GM04504 (cell line): ENCODE results near the gene SGCA.

ENCODE experiments used
- DNase-seq: peaks from one replicate; pipeline ENCODE4 v3.0.0-alpha.2; 2012; ENCODE audit warnings: low read depth

SGCA gene

DNA sequence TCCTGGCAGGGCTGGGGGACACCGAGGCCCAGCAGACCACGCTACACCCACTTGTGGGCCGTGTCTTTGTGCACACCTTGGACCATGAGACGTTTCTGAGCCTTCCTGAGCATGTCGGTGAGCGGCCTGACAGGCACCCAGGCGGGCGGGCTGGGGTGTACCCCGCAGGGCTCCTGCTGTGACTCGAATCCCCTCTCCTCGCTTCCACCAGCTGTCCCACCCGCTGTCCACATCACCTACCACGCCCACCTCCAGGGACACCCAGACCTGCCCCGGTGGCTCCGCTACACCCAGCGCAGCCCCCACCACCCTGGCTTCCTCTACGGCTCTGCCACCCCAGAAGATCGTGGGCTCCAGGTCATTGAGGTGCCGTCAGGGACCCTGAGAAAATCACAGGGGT lies 1.6 kb downstream of the SGCA start:
- no peak for DNase-seq

DNA sequence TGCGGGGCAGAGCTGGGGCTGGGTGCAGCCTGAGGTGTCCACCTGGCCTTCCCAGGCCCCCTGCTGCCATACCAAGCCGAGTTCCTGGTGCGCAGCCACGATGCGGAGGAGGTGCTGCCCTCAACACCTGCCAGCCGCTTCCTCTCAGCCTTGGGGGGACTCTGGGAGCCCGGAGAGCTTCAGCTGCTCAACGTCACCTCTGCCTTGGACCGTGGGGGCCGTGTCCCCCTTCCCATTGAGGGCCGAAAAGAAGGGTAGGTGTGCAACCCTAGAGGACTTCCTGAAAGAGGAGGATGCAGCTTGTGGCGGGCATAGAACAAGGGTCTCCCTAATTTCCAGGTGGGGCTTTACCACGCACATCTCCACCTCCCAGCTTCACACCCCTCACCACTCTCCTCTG lies 2.5 kb downstream of the SGCA start:
- no peak for DNase-seq

DNA sequence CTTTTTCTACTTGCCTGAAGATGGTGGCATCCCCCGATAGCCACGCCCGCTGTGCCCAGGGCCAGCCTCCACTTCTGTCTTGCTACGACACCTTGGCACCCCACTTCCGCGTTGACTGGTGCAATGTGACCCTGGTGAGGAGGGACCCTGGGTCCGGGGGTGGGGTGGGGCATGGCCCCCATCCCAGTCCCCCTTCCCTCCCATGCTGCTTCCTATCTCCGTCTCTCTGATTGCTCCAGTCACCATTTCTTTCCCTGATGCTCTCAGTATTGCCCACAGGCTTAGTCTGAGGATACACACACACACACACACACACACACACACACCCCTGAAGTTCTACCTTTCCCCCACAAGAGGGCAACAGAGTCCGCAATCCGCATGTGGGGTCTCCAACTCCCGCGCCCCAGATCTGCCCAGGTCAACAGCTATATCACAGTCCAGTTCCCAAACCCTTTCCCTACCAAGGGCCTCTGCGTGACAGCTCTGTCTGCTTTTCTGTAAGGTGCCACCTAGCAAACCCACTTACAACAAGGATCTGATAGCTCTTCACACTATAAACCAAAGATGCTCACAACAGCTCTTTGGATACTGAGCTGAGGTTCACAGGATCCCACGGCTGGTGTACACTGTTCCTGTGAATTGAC lies 3.4 kb downstream of the SGCA start:
- DNase-seq = no peak

DNA sequence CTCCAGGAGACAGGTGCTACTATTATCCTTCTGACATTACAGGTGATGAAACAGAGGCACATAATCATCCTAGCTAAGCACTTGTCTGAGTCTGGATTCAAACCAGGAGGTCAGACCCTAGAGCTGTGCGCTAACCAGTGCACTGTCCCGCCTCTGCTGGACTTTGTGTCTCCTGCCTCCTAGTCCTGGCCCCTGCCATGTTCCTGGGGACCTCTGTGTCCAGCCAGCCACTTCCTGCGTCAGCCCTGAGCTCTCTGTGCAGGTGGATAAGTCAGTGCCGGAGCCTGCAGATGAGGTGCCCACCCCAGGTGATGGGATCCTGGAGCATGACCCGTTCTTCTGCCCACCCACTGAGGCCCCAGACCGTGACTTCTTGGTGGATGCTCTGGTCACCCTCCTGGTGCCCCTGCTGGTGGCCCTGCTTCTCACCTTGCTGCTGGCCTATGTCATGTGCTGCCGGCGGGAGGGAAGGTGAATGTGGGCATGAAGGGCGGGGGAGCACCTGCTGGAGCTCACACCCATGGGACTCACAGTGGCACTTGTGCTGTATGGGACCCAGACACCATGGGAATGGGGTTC lies 4.2 kb downstream of the SGCA start:
- no peak for DNase-seq

GRCh38 chr17:50170662-50171370 lies 5.0 kb downstream of the SGCA start:
- no peak for DNase-seq

DNA sequence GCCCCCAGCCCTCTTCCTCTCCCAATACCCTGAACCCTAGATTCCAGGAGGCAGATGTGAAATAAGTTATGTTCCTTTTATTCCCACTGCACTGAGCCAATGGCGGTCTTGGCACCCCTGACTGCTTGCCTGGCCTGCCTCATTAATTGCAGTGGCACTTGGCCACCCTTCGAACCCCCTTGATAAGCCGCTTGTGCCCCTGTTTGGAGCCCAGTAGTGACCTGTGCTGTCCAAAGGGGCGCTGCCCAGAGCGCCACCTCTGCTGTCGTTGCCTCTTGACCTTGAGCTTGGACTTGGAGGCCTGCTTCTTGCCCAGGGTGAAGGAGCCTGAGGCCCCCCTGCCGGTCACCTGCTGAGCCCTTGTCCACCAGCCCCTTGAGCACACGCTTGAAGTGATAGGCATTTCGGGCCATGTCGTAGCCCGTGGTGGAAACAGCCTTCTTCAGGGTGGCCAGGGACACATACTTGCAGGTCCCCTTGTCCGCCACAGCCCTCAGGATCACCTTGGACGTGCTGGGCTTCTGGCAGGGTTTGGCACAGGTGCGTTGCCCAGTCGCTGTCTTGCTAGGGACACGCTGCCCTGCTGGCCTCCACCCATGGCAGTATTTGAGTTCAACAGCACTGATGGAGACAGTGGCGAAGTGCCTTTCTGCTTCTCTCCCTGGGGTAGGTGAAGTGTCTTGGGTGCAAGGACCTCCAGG lies 5.7 kb downstream of the SGCA start:
- no peak for DNase-seq

DNA sequence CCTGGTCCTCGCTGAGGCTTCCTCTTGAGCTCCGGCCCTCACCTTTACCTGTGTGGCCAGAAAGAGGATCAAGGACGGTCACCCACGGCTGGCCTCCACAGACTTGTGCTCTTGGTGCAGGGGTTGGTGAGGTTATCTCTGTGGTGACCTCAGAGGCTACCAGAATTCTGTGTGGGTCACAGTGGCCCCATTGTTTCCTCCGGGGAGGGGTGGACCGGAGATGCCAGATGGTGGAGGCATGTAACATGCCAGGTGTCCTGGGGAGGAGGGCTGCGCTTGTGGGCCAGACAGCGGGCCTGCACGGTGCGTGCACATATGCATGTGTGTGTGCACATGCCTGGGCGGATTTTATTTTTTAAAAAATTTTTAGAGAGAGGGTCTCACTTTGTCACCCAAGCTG lies 6.3 kb downstream of the SGCA start:
- no peak for DNase-seq

DNA sequence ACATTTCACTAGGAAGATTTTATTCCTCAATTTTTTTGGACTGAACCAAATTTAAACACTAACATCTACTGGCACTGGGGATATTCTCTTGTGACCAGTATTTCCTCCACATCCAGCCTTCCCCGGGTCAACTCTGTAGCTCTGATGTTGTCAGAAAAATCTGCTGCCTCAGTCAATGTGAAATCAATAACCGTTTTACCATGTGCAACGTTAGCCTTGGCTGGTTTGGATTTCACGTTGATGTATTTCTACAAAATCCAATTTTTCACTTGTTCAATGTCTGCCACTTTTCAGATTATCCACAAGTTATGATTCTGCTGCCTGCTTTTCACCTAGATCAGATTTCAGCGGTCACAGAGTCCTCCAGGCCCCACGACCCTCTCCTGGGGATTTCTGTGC lies 7.1 kb downstream of the SGCA start:
- DNase-seq = no peak

DNA sequence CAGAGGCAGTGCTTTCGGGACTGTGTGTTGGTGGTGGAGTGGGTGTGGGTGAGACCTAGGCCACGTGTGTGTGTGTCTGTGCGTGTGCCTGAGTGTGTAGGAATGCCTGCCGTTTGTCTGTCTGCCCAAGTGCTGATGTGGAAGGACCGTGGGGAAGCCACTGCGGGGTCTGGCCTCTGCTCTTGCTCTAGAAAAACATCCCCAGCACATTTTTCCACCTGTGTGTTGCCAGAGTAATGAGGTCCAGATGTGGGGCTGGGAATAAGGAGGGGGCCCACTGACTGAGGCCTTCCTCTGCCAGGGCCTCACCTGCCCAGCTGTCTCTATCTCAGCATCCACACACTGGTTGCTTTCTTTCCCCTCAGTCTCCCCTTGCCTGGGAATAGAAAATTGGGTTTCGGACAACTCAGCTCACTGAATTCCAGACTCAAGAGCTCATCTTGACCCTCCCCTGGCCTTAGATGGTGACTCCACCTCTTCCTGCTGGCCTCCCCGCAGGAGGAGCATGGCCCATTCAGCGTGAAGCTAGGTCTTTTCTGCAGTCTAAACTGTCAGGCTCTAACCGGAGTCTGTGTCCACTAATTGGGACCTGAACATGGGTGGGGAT lies 7.6 kb downstream of the SGCA start:
- DNase-seq = peak; percentile 85

DNA sequence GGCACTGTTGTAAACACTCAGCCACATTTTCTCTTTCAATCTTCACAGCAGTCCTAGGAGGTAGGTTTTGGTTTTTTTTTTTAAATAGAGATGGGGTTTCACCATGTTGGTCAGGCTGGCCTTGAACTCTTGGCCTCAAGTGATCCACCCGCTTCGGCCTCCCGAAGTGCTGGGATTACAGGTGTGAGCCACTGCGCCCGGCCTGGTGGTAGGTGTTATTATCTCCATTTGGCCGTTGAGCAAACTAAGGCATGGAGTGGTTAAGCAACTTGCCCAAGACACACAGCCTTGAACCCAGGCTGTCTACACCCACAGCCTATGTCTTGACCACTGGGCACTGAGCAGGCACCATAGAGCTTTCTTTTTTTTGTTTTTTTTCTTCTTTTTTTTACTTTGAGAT lies 8.6 kb downstream of the SGCA start:
- DNase-seq = no peak

GRCh38 chr17:50175035-50175807 lies 9.4 kb downstream of the SGCA start:
- no peak for DNase-seq

DNA sequence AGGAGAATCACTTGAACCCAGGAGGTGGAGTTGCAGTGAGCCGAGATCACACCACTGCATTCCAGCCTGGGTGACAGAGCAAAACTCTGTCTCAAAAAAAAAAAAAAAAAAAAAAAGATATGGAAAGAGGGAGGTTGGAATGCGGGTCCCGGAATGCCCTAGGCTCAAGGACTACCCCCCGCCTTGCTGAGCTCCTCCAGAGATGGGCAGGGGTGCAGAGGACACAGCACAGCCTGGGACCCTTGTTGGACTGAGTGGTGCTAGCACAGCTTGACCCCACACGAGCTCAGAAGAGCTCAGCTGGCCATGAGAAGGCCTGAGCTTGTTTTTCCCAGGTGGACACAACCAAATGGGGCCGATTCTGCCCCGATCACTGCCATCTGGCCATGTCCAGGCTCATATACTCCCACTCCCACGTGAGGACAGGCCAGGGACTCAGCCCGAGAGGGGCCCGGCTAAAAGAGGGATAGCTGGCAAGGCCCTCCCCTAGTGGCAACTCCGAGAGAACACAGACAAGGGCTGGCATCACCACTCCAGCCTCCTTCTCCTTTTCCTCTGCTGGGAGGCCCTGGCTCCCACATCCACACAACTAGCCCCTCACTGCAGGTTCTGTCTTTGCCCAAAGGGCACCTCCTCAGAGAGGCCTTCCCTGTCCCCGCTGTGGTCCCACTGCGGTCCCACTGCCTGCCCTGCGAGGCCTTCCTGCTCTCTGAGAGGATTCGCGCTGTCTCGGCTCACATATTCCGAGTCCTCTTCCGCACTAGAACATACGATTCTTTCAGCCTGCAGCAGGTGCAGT lies 11.0 kb downstream of the SGCA start:
- DNase-seq = no peak

GRCh38 chr17:50177476-50177875 lies 11.7 kb downstream of the SGCA start:
- no peak for DNase-seq

DNA sequence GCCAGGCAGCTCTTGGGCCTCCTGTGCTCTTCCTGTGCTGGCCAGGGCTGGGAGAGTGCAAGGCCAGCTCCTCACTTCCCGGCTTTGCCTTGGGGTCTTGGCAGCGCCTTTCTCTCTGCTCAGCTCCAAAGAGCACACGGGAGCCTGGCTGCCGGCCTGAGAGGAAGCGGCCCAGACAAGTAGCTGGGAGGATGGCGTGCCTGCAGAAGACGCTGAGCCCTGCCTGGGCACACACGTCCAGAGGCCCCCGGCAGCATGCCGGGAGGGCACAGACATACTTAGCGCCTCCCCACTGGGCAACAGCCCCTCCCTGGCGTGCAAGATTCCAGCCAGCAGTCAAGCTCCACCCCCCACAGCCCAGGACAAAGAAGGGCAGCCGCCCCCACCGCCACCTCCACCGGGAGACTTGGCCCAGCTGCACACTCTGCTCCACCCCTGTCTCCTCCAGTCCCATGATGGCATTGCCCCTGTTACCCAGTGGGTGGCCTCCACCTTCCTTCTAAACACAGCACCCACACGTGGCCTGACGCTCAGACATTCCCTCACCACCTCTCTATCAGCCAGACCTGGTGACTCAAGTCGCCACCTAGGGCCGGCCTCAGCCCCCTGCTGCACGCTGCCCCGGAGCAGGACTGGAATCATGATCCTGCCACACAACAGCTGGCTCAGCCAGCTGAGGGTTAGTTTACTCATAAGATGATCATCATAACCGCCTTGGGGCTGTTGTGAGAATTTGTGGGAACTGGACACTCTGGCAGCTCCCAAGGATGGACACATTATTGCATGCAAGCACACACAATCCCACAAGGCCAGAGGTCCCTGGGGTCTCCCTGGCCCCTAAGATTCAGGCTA lies 12.4 kb downstream of the SGCA start:
- DNase-seq = peak; percentile 96

DNA sequence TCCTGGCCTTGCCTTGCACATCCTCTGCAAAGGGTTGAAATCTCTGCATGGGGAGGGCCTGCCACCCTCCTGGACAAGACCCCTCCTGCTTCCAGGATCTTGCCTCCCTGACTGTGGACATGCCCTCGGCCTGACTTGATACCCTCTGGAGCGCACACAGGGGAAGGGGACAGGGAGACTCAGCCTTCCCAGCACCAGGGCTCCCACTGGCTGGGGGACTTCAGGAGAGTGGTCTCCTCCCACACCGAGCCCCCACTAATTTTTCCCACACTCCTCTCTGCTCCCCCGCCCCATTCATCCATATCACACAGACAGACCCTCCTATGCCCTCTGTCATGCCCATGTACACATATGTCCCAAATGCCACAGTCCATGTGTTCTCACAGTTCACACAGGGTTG lies 14.3 kb downstream of the SGCA start:
- no peak for DNase-seq

GRCh38 chr17:50180620-50181019 lies 14.8 kb downstream of the SGCA start:
- no peak for DNase-seq

DNA sequence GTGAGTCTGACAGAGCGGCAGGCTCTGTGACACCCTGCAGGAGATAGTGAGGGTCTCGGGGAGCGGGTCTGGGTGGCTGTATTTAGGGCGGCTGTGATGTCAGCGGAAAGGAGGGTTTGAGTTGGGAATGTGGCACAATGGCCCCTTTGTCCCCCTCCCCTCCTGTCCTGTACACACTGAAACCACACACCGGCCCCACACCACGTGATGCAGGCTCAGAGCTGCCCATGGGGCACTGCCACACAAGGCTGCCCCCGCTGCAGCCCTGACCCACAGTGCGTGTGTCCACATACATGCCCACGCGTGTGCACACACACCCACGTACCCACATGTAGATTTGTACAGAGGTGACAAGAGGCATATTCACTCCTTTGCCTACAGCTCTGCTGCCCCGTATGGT lies 15.3 kb downstream of the SGCA start:
- no peak for DNase-seq

DNA sequence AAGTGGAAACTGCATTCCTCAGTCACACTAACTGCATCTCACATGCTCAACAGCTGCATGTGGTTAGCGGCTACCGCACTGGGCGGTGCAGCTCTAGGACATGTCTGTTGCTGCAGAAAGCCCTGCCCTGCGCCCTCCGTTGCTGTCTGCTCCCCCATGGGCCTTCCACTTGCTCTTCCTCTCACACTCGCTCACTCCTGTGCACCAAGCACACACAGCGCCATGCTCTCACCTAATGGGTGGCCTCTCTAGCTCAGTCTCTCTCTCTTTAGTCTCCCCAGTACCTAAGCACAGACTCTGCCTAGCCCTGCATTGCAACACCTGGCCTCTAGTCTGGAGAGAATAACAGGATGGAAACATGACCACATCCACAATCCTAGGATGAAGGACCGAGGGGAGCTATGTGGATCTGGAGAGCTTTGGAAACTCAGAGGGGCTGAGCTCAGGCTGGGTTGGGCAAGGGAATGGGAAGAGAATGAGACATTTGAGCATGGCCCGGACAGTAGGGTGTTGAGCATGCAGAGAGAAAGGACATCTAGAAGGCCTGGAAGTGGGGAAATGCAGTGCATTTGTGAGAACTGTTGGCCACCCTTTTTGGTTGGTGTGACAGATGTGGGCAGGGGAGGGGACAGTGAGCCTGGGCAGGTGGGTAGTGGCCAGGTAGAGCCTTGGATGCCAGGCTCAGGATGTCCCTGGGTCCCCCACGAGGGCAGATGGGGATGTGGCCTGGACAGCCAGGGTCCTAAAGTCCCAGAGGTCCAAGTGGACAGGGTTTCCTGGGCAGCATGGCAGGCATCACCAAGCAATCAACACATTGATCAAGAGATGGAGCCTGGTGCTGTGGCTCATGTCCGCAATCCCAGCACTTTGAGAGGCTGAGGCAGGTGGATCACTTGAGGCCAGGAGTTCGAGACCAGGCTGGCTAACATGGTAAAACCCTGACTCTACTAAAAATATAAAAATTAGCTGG lies 16.1 kb downstream of the SGCA start:
- no peak for DNase-seq
